HG03439 (cell line): ENCODE data around the gene CCZ1.
A peak's percentile ranks its signal among the peaks of the same experiment; 100 is the strongest.
"Not testable (repeated sequence)": the region's sequence is repeated elsewhere in the genome, so short reads cannot be mapped to it uniquely, and the experiment has no call there.

Experiments
- ATAC-seq: cut with Tn5 transposase; IDR thresholded peaks from one replicate; pipeline ENCODE4 v1.9.1; 2021; ENCODE audit warnings: mild to moderate bottlenecking, moderate library complexity; ENCODE audit not compliant: unreplicated experiment

The CCZ1 gene

DNA sequence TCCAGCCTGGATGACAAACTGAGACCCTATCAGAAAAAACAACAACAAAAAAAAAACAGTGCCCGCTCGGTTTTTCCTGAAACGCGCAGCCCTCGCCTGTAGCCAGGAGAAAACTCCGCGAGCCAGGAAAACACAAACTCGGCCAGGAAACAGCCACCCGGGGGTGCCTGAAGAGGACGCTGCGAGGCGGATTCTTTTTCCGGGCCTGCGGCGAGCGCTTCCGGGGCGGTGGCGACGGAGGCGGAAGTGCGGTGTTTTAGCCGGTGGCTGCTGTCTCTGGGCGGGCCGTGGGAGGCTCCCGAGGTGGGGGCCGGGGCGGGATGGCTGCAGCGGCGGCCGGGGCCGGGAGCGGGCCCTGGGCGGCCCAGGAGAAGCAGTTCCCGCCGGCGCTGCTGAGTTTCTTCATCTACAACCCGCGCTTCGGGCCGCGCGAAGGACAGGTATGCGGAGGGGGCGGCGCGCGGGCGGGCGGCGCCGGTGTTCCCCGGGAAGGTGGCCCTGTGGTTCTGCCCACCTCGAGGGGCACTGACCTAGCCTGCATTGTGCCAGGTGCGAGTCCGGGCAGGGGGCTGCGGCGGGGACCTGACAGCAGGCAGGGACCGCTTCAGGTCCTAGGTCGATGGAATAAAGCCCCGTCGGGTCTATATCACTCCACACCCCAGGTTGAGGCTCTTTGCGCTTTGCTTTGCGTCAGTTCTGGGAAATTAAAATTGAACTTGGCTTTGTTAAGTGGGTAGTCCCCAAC lies at the start of gene CCZ1:
TSS of gene CCZ1 (plus strand) at position 254 of the 745 bp plus-strand sequence. CDS start at position 321, 67 bp downstream.
- ATAC-seq: peak; percentile 89

DNA sequence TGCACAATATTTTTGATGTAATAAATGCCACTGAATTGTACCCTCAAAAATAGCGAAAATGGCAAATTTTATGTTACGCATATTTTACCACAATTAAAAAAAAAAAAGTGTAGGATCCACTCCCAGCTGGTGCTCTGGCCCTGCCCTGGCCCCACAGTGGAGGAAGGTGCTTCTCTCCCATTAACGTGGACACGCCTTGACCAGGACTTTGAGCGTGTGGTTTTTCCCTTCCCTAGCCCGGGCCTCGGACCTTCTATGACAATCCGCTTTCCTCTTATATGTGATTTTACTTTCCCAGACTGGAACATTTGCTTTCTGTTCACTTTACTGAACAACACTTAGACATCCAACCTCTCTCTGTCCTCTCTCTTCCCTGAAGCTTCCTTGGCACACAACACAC lies 47.6 kb upstream of the CCZ1 start:
- ATAC-seq: no peak

DNA sequence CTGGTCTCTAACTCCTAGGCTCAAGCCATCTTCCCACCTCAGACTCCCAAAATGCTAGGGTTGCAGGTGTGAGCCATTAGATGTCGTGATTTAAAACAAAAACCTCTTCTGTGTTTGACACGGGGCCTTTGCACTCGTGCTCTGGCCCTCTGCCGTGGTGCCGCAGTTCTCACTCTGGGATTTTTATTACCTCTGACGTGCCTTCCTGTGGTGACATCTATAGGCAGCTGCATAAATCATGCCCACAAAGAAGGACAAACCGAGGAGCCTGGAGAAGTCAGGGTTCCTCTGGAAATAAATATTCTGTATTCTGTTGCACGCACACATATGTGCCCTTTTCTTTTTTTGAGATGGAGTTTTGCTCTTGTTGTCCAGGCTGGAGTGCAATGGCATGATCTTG lies 43.8 kb upstream of the CCZ1 start:
- ATAC-seq: no peak

DNA sequence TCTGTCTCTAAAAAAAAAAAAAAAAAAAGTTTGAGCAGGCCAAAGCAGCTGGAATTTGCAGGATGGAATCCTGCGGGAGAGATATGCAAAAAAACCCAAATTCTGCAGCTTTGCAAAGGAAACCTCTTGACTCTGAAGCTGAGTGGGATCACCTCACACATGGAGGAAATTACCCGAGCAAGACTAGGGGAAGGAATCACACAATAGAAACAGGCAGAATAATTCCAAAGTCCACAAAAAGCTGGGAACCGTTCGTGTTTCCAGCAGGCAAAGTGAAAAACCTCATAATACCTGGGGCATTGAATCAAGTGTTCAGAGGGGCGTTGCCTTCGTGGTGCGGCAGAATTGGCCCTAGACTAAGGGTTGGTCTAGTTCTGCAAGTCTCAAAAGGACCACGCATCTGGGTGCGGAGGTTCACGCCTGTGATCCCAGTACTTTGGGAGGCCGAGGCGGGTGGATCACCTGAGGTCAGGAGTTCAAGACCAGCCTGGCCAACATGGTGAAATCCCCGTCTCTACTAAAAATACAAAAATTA lies 41.4 kb upstream of the CCZ1 start:
- not testable (repeated sequence) for ATAC-seq

DNA sequence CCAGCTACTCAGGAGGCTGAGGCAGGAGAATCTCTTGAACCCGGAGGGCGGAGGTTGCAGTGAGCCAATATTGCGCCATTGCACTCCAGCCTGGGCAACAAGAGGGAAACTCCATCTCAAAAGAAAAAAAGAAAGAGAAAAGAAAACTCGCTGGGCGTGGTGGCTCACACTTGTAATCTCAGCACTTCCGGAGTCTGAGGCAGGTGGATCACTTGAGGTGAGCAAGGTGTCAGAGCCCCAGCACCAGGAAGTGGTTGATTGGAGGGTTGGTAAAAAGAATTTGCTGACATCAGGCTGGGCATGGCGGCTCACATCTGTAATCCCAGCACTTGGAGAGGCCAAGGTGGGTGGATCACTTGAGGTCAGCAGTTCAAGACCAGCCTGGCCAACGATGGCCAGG lies 40.0 kb upstream of the CCZ1 start:
- ATAC-seq: not testable (repeated sequence)

DNA sequence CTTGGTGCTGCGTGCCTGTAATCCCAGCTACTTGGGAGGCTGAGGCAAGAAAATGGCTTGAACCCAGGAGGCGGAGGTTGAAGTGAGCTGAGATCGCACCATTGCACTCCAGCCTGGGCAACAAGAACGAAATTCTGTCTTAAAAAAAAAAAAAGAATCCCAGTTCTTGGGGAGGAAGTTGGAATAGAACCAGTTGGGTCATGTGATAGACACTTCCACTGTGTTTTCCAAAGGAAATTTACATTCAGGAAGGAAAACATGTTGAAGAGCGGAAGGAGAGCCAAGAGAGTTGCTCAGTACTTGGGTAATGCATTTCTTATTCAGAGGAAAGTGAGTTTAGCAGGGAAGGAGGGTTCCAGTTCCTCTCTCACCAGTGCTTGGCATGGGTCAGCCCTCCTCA lies 37.3 kb upstream of the CCZ1 start:
- ATAC-seq: not testable (repeated sequence)

DNA sequence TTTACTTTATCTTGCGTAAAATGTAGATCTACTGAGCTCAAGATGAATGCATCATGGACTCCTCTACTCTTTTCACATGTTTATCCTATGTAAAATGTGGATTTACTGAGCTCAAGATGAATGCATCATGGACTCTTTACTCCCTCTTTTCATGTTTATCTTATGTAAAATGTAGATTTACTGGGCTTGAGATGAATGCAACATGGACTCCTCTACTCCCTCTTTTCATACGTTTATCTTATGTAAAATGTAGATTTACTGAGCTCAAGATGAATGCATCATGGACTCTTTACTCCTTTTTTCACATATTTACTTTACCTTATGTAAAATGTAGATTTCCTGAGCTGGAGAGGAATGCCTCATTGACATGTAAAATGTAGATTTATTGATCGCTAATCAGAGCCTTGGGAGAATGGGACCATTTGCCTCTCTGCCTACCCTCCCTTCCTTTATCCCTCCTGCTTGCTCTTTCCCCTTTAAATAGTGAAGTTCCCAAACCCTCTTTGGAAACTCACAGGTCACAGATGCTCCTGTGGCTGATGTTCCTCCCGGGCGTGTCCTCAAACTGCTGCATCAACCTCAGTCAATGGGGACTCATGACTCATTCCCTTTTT lies 35.7 kb upstream of the CCZ1 start:
- ATAC-seq: not testable (repeated sequence)

DNA sequence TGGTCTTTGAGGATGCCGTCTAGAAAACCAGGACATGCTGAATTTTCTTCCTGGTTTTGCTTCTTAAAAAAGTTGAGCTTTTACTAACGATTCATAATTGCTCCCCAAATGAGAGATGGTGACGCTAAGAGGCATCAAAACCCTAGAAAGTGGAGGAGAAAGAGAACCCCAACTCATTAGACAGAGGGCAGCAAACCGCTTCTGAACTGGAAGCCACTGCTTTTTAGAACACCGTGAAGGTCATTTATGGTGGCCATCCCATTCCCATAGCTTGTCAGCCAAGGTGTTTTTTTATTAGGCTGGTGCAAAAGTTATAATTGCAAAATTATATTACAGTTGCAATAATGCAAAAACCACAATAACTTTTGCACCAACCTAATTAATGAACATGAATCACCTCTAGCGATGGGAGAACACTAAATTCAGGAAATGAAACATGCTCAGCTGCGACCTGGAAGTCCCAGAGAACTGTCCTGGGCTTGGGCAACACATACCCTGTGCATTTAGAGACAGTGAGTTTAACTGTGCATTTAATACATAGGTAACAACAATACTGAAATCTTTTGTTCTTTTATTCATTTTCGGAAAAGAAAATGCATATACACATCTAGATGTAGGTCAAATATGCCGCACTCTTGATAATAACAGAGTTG lies 33.1 kb upstream of the CCZ1 start:
- not testable (repeated sequence) for ATAC-seq

DNA sequence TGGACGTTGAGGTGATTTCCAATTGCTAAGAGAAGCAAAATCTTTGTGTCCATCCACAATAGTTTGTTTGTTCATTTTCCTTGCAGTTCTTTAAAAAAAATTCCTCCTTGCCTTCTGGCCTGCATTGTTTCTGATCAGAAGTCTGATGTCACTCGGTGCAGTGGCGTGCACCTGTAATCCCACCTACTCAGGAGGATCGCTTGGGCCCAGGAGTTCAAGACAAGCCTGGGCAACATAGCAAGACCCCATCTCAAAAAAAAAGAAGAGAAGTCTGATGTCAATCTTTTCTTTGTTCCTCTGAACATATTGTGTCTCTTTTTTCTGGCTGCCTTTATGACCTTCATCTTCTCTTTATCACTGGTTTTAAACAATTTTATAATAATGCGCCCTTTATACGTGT lies 31.5 kb upstream of the CCZ1 start:
- no peak for ATAC-seq

DNA sequence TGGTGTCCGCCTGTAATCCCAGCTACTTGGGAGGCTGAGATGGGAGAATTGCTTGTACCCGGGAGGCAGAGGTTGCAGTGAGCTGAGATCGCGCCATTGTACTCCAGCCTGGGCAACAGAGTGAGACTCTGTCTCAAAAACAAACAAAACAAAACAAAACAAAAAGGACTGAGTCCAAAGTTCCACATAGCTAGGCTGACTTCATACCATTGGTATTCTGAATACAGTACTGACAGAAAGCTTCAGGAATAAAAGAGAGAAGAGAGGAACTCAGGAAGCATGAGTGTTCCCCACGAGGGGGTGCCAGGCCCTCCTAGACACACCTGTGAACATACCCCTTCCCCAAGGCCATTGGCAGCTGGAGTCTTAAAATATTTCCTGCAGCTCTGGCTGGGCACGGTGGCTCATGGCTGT lies 29.6 kb upstream of the CCZ1 start:
- not testable (repeated sequence) for ATAC-seq

DNA sequence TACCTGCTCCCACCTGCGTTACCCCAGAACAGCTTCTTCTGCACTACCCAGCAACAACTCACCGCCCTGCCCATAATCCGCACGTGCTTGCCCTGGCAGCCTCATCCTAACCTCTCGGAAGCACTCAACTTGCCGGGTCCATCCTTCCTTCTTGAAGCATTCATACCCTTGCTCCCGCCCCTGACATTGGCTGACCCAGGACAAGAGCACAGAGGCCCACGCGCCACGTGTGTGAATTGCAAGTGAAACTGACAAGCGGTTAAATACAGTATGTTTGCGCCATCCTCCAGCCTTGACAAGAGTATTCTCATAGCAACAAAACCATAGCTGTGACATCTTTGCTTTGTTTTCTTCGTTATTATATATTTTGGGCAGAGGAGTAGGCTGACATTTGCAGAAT lies 28.8 kb upstream of the CCZ1 start:
- no peak for ATAC-seq

DNA sequence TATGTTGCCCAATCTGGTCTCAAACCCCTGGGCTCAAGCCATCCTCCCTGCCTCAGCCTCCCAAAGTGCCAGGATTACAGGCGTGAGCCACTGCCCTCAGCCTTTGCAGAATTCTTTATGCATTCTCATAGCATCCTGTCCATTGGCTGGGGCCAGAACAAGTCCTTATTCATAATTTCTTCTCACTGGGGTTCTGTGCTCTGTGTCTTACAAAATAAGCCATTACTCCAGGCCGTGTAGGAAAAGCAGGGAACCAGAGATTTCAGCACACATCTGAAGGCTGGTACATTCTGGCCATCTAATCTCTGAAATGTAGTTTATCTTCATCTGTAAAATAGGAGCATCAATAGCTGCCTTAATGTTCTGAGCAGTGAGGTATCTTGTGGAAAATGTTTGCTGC lies 28.2 kb upstream of the CCZ1 start:
- ATAC-seq: no peak

DNA sequence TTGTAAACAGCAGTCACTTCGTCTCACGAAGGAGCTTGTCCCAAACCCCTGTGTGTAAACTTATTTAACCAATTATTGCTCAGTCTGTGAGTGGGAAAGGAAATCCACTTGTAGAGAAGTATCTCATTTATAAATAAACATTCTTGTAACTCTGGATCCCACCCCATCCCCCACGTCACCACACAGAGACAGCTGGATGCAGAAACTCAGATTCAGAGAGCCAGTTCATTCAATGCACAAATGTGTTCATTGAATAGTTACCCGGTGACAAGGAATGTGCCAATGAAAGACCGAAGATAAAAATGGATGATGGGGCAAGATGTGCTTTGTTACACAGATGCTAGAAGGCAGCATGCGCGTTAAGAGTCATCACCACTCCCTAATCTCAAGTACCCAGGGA lies 26.2 kb upstream of the CCZ1 start:
- no peak for ATAC-seq

DNA sequence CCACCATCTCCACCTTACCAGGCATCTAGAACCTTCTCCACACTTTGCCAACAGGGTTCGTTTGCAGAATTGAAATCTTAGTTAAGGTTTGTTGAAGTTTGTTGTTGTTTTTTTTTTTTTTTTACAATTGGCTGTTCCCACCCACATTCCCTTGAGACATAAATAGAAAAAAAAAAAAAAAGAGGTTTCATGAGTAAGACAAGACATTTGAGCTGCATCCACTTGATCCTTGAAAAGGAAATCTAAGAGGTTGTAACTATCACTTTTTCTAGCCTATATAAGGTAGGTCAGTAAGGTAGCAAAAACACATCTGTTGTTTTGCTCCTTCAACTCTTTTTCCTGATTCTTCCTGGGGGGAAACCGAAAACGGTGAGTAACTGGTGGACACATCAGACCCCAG lies 18.9 kb upstream of the CCZ1 start:
- not testable (repeated sequence) for ATAC-seq

DNA sequence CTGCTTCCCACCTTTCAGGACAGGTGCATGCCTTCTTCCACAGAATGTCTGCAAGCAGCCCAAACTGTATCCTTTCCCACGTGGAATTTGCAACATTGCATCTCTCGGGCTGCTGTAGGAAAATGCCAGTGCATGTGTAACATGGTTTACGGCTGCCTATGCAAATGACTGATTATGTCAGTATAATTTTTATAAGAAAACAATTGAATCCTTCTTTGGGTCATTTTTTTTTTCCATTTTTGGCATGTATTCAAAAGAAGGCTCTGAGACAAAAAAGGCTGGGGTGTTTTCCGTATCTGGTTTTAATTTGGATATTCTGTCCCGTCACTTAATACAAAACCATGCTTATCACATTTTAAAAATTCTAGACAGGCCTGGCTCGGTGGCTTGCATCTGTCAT lies 18.4 kb upstream of the CCZ1 start:
- ATAC-seq: not testable (repeated sequence)

DNA sequence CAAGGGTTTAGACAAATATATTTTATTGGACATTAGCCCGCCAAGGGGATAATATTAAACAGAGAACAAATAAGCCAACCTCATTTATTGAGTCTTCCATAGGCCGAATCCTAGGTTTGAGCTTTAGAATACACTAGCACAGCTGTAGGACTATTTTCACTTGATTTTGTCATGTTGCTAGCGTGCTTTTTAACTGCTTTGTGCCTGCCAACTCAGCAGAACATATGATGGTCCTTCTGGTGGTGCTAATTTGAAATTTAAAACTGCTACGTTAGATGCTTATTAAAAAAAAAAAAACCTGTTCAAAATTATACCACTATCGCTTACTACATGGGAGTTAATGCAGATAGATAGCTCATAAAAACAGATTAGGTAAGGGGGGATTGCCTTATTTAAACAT lies 14.1 kb upstream of the CCZ1 start:
- not testable (repeated sequence) for ATAC-seq

DNA sequence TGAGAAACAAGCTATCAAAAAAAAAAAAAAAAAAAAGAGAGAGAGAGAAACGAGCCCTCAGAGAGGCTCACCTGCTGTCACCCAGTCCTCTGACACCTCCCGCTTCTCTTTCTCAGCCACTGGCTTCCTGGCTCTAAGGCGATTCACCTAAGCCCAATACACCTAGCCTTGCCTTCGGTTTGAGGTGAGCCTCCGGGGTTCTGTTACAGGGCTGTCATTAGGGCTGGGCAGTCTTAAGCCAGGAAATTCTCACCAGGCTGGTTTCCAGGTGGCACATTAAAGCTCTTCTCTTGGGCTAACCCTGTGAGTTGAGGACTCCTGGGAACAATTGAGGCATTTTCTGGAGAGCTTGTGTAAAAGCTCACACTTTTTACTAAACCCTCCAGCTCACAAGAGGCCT lies 10.5 kb upstream of the CCZ1 start:
- not testable (repeated sequence) for ATAC-seq

DNA sequence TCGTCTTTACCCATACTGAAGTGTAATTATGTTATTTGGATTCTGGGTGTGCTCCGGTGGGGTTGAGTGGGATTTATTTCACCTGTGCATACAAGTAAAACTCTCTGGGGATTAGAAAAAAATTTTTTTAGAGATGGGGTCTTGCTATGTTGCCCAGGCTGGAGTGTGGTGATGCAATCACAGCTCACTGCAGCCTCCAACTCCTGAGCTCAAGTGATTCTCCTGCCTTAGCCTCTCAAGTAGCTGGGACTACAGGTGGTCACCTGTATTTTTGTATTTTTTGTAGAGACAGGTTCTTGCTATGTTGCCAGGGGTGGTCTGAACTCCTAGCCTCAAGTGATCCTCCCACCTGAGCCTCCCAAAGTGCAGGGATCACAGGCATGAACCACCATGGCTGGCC lies 8.3 kb upstream of the CCZ1 start:
- not testable (repeated sequence) for ATAC-seq

DNA sequence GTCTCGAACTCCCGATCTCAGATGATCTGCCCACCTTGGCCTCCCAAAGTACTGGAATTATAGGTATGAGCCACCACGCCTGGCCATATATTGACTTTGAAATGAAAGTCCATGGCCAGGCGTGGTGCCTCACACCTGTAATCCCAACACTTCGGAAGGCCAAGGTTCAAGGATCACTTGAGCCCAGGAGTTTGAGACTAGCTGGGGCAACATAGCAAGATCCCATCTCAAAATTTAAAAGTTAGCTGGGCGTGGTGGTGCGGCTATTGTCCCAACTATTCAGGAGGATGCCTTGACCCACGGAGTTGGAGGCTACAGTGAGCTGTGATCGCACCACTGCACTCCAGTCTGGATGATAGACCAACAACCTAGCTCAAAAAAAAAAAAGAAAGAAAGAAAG lies 6.0 kb upstream of the CCZ1 start:
- no peak for ATAC-seq

DNA sequence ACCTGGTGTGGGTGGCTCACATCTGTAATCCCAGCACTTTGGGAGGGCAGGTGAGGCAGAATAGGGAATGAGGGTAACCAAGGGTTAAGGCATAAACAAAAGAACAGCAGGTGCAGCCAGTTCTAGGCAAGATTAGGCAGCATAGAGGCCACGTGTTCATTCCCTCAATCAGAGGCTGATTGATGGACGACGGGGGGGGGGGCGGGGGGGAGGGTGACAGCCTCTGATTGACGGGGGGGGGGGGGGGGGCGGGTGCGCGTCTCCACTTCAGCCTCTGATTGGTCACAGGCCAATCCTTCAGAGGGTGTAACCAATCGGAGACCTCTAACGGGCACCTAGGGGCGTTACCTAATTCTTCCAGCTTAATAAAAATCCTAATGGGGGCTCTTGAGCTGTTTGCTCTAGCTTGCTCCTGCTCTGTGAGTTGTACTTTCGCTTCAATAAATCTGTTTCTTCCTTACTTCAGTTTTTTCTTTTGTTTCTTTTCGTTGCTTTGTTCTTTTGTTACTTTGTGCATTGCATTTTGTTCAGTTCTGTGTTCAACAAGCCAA lies 1.1 kb upstream of the CCZ1 start:
- ATAC-seq: not testable (repeated sequence)

DNA sequence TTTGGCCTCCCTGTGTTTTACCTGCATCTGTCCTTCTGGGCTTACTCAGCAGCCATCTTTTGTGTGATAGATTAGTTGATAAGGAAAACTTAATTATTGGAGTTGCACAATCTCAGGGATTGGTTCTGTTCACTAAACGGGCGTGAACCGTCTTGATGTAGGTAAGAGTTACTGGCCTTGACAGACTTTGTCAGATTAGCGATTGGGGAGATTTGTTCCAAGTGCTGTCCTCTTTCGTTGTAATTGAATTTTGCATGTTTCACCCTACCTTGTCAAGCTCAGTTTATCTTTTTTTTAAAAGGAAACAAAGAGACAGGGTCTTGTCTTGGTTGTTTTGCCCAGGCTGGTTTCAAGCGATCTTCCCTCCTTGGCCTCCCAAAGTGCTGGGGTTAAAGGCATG lies 4.5 kb downstream of the CCZ1 start:
- ATAC-seq: not testable (repeated sequence)
